Mammary epithelial cell (primary cell): ENCODE results near the gene APC2.

ENCODE experiments used
- EZH2 ChIP-seq: IDR thresholded peaks from 2 replicates; pipeline ENCODE4 v1.6.1; 2012; ENCODE audit warnings: low read length, inconsistent platforms, borderline replicate concordance
- TF ChIP-seq, protein P1 (sequence below), 2 donors: IDR thresholded peaks in 1 of 2; conservative IDR thresholded peaks in 1 of 2; 2 replicates each; pipeline ENCODE4 v1.5.1; 2011 to 2012; ENCODE audit warnings: inconsistent platforms in 2 of 2, low read length in 2 of 2, mild to moderate bottlenecking in 2 of 2, control low read depth in 1 of 2, low read depth in 1 of 2; ENCODE audit not compliant: insufficient read depth in 1 of 2; ENCODE audit errors: extremely low read depth in 1 of 2

DNA sequence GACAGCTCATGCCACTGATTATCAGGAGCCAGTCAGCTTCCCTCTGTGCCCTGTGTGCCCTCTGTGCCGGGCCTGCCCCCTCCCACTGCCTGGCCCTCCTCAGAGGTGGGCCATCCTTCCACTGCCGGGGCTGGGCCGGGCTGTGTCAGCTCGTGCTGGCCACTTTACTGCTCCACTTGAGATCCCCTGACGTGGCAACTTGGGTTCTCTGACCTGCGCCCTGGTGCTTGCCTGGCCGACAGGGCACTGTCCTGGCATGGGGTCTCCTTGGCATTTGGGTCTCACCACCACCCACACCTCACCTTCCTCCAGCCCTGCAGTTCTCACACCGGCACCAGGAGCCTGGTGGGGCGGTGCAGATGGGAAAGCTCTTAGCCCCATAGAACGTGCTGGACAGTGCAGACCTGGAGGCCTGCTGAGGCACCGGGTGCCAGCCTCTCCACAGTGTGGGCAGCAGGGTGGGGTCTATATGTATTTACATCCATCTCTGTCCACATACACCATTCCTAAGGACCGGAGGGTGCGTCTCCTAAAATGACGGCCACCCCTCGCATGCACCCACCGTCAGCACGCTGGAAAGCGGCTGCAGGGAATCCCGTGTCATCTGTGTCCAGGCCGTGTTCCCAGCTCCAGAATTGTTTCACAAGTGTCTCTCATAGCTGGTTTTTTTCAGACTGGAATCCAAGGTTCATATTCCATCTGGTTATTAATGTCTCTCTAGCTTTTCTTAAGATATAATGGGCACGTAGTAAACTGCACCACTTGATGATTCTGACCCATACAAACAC is 30.8 kb upstream of the APC2 start:
- TF ChIP-seq, protein P1, sequence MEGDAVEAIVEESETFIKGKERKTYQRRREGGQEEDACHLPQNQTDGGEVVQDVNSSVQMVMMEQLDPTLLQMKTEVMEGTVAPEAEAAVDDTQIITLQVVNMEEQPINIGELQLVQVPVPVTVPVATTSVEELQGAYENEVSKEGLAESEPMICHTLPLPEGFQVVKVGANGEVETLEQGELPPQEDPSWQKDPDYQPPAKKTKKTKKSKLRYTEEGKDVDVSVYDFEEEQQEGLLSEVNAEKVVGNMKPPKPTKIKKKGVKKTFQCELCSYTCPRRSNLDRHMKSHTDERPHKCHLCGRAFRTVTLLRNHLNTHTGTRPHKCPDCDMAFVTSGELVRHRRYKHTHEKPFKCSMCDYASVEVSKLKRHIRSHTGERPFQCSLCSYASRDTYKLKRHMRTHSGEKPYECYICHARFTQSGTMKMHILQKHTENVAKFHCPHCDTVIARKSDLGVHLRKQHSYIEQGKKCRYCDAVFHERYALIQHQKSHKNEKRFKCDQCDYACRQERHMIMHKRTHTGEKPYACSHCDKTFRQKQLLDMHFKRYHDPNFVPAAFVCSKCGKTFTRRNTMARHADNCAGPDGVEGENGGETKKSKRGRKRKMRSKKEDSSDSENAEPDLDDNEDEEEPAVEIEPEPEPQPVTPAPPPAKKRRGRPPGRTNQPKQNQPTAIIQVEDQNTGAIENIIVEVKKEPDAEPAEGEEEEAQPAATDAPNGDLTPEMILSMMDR (conservative IDR thresholded peaks at IDR 0.05 in 1 of 2, IDR thresholded peaks at IDR 0.05 in 1 of 2; ENCODE audit: extremely low read depth in 1 of 2, insufficient read depth in 1 of 2, low read depth in 1 of 2, low read length in 2 of 2), result no peak
- TF ChIP-seq EZH2, result no peak
